Upper lobe of right lung (tissue), 1 donor: ENCODE results near the gene EIF2S2. TPM values are rescaled to one million over a fixed set of nuclear protein-coding genes. Genes with fewer than 3 reads are reported as not detected.

Experiments used
- ATAC-seq: fragments of 200-7000 bp; cut with Tn5 transposase; one replicate; pipeline ENCODE4 v1.9.1; 2020; ENCODE audit warnings: mild to moderate bottlenecking, moderate library complexity
- DNase-seq: peaks from one replicate; pipeline ENCODE4 v3.0.0-alpha.2; 2020
- H3K27ac ChIP-seq: fragments of 200-600 bp; one replicate; pipeline ENCODE4 v1.8.0; 2022
- H3K27me3 ChIP-seq: fragments of 200-600 bp; one replicate; pipeline ENCODE4 v1.8.0; 2022; ENCODE audit warnings: mild to moderate bottlenecking
- H3K36me3 ChIP-seq: fragments of 200-600 bp; one replicate; pipeline ENCODE4 v1.8.0; 2022
- H3K4me1 ChIP-seq: fragments of 200-600 bp; one replicate; pipeline ENCODE4 v1.8.0; 2022
- H3K4me3 ChIP-seq: fragments of 200-600 bp; one replicate; pipeline ENCODE4 v1.8.0; 2022; ENCODE audit warnings: mild to moderate bottlenecking
- H3K9me3 ChIP-seq: fragments of 200-600 bp; one replicate; pipeline ENCODE4 v1.8.0; 2022
- intact Hi-C: fragments of 100-400 bp; cut with DNase I; formaldehyde crosslinking; loops from one replicate; pipeline ENCODE4 v1.11.0; 2022
- total RNA-seq: library from RNA; stranded (reverse); fragmentation: NEBNext Ultra II Directional; extraction: Animal tissue kit (Norgen Biotek cat#: 25700); gene quantifications from one replicate; pipeline ENCODE4 v1.2.1, GENCODE V29; 2021
- TF ChIP-seq, protein P1 (sequence below): fragments of 200-600 bp; IDR thresholded peaks from one replicate; pipeline ENCODE4 v1.8.0; 2022; ENCODE audit warnings: antibody characterized with exemption
- donor health status: DM: no; HTN: yes; CAD: no; lungs with severe emphysema.

EIF2S2 gene
- total RNA-seq, 1 donor from 2014 or later = 54.4 TPM

DNA sequence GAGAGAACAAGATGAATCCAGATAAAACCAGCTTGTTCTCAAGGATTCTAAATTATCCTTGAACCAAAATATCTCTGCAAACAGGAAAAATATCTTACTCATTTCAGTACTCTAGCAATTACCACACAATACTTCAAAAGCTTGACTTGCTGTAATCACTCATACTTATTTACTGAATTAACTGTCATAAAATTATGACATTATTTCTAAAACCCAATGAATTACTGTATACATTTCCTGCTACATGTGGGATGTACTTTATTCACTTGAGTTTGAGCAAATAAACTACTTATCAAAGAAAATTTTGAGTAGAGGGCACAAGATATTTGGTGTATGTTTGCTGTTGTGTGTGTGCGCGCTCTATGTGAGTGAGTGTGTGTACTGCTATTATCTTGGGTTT, 9.7 kb downstream of the EIF2S2 start:
- TF ChIP-seq, protein P1, sequence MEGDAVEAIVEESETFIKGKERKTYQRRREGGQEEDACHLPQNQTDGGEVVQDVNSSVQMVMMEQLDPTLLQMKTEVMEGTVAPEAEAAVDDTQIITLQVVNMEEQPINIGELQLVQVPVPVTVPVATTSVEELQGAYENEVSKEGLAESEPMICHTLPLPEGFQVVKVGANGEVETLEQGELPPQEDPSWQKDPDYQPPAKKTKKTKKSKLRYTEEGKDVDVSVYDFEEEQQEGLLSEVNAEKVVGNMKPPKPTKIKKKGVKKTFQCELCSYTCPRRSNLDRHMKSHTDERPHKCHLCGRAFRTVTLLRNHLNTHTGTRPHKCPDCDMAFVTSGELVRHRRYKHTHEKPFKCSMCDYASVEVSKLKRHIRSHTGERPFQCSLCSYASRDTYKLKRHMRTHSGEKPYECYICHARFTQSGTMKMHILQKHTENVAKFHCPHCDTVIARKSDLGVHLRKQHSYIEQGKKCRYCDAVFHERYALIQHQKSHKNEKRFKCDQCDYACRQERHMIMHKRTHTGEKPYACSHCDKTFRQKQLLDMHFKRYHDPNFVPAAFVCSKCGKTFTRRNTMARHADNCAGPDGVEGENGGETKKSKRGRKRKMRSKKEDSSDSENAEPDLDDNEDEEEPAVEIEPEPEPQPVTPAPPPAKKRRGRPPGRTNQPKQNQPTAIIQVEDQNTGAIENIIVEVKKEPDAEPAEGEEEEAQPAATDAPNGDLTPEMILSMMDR = no peak
- Histone ChIP-seq H3K9me3 (no peaks in the 10 kb centered on the region), H3K4me1 (peaks cover 16% of the 10 kb centered on the region), H3K36me3 (peaks cover 82% of the 10 kb centered on the region), H3K4me3 (no peak overlapping the region), H3K27me3 (no peaks in the 10 kb centered on the region), H3K27ac (no peak overlapping the region)
- intact Hi-C loops = no loop called here
- DNase-seq = no peak
- ATAC-seq = no peak

GRCh38 chr20:34100576-34100975, 11.5 kb downstream of the EIF2S2 start:
- DNase-seq = no peak
- ATAC-seq = no peak
- TF ChIP-seq, protein P1 = no peak
- H3K4me3 ChIP-seq = no peak overlapping the region
- intact Hi-C loops = no loop called here
- peaks cover 4% of the 10 kb centered on the region for H3K4me1 ChIP-seq
- H3K36me3 ChIP-seq = peaks cover 100% of the 10 kb centered on the region
- H3K27me3 ChIP-seq = no peaks in the 10 kb centered on the region
- no peaks in the 10 kb centered on the region for H3K9me3 ChIP-seq
- H3K27ac ChIP-seq = no peak overlapping the region

DNA sequence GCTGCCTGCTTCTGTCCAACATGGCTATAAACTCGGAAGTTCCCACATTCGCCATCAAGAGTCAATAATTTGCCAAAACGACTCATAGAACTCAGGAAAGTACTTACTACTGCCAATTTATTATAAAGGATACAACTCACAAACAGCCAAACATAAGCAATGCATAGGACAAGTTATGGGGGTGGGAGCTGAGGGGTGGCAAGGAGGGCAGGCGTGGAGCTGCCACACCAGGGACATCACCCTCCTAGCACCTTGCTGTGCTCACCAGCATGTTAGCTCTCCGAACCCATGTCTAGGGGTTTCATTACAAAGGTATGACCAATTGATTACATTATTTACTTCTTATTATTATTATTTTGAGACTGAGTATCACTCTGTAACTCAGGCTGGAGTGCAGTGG, 12.4 kb downstream of the EIF2S2 start:
- TF ChIP-seq, protein P1 = no peak
- H3K27ac ChIP-seq = no peak overlapping the region
- intact Hi-C loops = no loop called here
- H3K4me3 ChIP-seq = no peak overlapping the region
- no peaks in the 10 kb centered on the region for H3K27me3 ChIP-seq
- no peaks in the 10 kb centered on the region for H3K4me1 ChIP-seq
- no peaks in the 10 kb centered on the region for H3K9me3 ChIP-seq
- ATAC-seq (no peak), DNase-seq (no peak)
- H3K36me3 ChIP-seq = peaks cover 100% of the 10 kb centered on the region

- Histone ChIP-seq H3K9me3 (no peaks in the 10 kb centered on the region), H3K27ac (no peak overlapping the region), H3K4me1 (no peaks in the 10 kb centered on the region), H3K27me3 (no peaks in the 10 kb centered on the region), H3K36me3 (peaks cover 100% of the 10 kb centered on the region), H3K4me3 (no peak overlapping the region)
- ATAC-seq = no peak
- TF ChIP-seq, protein P1 = no peak
- intact Hi-C loops = no loop called here
- DNase-seq = no peak
These were observed 13.5 kb downstream of the EIF2S2 start for GRCh38 chr20:34098570-34098969.

GRCh38 chr20:34096699-34097444, 15.2 kb downstream of the EIF2S2 start:
- peaks cover 100% of the 10 kb centered on the region for H3K36me3 ChIP-seq
- no peaks in the 10 kb centered on the region for H3K27me3 ChIP-seq
- intact Hi-C loops = no loop called here
- DNase-seq = no peak
- no peaks in the 10 kb centered on the region for H3K9me3 ChIP-seq
- no peak overlapping the region for H3K27ac ChIP-seq
- H3K4me3 ChIP-seq = no peak overlapping the region
- TF ChIP-seq, protein P1 = no peak
- no peaks in the 10 kb centered on the region for H3K4me1 ChIP-seq
- no peak for ATAC-seq
